GM21526 (cell line): ENCODE measurements around the gene MEOX2.

Experiments
- ATAC-seq: cut with Tn5 transposase; IDR thresholded peaks from one replicate; pipeline ENCODE4 v1.9.1; 2021; ENCODE audit warnings: moderate library complexity; ENCODE audit not compliant: unreplicated experiment, low FRiP score

MEOX2 gene

DNA sequence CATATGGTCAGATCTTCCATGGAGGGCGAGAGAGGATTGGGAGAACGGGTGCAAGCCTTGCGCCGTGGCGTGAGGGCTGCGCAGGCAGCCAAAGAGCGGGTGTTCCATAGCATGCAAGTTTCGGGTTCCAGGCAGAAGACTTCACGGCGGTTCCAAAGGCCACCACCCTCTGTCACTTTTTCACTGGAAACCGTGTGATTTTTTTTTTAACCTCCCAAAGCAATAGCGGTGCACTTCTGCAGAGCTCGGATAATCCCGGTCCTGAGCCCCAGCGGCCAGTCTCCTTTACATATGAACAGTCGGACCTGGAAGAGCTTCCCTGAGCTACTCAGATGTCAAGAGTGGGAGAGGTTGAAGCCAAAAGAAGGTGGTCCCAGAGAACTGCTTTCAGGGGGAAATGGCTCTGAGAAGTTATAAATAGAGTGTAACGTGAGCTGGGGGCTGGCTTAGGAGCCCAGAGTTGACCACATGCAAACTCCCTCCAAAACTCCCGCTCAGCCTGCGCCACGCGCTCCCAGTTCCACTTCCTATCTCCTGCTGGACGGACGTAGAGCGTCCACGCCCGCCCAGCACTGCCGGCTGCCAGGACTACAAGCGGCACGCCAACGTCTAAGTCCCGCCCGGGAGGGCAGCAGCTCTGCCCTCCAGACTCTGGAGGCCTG is at the start of gene MEOX2:
TSS of gene MEOX2 (minus strand) at position 389 of the 662 bp plus-strand sequence. CDS start at position 108, 281 bp downstream.
- no peak for ATAC-seq

GRCh38 chr7:15729746-15730145 is 43.3 kb upstream of the MEOX2 start:
- ATAC-seq, result no peak

DNA sequence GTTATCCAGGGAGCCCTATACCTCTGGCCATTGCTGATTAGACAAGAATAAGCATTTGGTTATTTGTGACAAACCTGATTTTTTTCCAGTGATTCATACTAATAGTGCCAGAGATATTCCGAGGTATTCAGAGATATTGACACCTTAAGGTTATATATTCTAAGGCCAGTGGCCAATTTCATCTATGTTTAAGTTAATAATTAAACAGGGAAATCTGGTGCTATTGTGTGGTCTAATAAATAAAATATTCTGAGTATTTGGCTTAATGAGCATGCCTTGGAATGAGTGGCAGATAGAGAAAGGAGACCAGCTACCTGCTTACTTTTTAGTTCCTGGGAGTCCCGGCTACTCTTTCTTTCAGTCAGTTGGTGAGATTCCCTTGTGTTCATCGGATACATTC is 38.6 kb upstream of the MEOX2 start:
- ATAC-seq, result no peak

DNA sequence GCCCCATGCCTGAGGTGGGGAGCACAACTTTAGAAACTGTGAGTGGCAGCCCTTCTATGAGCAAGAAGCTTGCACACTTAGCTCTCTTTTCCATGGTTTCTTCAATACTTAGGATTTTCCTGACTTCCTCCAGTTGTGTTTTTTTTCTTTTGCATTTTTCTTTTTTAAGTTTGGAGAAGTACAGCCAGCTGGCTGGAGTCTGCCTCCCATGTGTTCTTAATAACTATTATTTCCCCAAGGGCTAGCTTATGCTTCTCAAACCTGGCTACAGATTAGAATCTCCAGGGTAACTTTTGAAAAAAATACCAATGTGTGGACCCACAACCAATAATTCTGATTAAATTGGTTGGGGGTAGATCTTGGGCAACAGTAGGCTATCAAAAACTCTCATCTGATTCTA is 37.4 kb upstream of the MEOX2 start:
- no peak for ATAC-seq

DNA sequence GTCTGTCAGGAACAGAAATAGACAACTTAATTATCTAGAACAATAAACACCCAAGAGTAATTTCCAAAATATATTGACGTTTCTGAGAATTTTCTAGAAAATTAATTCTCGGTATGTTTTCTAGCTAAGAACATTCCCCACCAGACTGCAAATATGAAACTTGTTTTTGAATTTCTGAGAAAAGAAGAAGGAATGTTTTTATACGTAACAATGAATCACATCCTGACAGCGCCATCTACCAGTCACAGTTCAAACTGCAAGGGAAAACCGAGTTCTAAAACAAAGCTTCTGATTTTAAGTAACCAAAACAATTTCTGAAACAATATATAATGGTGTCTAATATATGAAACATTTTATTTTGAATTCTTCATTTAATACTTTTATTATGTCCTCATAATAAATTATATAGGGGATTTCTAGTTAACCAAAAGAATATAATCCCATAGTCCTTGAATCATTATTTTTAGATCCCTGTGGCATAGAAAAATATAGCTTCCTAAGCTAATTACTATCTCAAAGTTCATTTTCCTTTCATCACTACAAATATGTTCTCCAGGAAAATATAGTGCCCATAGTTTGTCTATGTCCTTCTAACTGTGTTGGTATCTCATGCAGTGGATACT is 34.5 kb upstream of the MEOX2 start:
- no peak for ATAC-seq

- ATAC-seq, result no peak
Measured at GRCh38 chr7:15719311-15719710, 32.8 kb upstream of the MEOX2 start.

GRCh38 chr7:15715435-15715834 is 29.0 kb upstream of the MEOX2 start:
- no peak for ATAC-seq

- no peak for ATAC-seq
Measured at GRCh38 chr7:15709978-15710377, 23.5 kb upstream of the MEOX2 start.

- ATAC-seq, result no peak
Measured at GRCh38 chr7:15707570-15707969, 21.1 kb upstream of the MEOX2 start.

DNA sequence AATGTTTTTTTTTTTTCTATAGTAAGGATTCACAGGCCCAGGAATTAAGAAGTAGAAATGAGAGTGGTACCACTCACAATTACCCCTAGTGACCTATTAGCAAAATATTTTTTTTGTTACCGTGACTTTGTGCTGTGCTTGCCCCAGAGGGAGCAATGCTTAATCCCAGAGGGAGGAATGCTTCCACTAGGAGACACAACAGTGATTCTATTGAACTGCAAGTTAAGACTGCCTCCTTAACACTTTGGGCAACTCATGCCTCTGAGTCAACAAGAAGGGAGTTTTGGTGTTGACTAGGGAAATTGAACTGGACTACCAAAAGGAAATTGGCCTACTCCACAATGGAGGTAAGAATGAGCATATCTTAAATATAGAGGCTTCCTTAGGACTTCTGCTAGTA is 17.2 kb upstream of the MEOX2 start:
- ATAC-seq, result no peak

GRCh38 chr7:15692501-15693020 is 6.1 kb upstream of the MEOX2 start:
- no peak for ATAC-seq

DNA sequence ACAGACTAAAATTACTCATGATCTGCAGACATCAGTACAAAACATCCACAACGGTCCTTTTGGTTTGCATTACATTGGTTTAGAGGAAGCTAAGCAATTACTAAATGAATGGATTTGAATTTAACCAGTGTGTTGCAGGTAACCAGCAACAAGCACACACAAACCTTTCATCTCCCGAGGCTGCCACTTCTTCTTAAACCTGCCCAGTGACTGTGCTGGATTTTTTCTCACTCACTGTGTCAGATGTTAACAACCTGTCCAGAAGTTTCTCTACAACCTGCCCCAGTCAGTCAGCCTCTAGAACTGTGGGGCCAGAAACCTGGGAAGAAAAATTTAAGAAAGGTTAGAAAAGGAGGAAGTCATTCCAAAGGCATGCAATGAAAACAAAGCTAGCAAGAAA is 2.4 kb upstream of the MEOX2 start:
- no peak for ATAC-seq

GRCh38 chr7:15688279-15688626 is 1.8 kb upstream of the MEOX2 start:
- ATAC-seq, result no peak

GRCh38 chr7:15687546-15688278 is 1.2 kb upstream of the MEOX2 start:
- ATAC-seq, result no peak

DNA sequence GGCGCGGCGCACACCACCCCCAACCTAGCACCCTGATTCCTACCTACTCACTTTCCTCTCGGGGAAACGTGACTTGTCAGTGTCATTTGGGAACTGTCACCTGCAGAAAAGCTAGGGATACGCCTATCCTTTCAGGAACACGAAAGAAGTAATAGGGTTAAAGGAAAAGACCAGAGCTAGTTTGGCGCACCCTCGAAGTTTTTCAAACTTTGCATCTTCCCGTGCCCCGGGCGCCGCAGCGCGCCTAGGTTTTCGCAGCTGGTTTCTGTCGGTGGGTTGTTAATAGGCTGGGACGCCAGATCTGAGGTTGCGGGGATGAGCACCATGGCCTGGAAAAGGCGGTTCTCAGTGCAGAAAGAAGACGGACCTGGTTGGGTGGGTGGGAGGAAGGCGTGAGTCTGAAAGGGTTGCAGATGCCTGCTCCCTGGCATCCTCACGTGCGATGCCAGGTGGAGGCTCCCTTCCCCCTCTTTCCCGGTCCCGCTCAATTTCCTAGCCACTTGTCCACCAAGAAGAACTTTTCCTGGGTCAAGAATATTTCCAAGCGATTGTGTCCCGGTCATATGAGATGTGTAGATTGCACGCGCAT is 568 bp upstream of the MEOX2 start:
- ATAC-seq, result no peak

- no peak for ATAC-seq
Measured at GRCh38 chr7:15685358-15686294, 857 bp downstream of the MEOX2 start.

DNA sequence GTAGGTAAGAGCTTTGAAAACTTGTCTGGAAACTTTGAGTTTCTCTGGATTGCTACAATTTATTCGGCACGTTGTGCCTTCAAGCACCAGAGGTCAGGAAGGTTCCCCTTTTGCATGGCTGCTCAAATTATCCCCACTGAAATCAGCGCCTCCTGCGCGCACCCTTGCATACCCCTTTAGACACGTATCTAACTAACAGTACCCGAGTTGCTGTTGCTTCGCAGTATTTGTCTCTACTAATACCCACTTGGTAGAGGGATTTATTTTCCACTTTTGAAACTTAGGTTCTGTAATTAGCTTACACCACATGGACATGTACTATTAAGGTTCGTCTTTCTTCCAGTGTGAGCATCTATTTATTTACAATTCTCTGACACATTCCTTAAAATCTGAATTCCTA is 1.6 kb downstream of the MEOX2 start:
- ATAC-seq, result no peak

- no peak for ATAC-seq
Measured at GRCh38 chr7:15684111-15684800, 2.2 kb downstream of the MEOX2 start.

- ATAC-seq, result no peak
Measured at GRCh38 chr7:15682751-15683245, 3.7 kb downstream of the MEOX2 start.
